Ishikawa (cell line): ENCODE measurements around the gene FBXL22.
A peak's percentile ranks its signal among the peaks of the same experiment; 100 is the strongest.

Source experiments
- CEBPB ChIP-seq: IDR thresholded peaks from 2 replicates; pipeline ENCODE4 v1.6.1; 2012
- CREB1 ChIP-seq: IDR thresholded peaks from 2 replicates; pipeline ENCODE4 v1.6.1; 2012; ENCODE audit warnings: low read depth
- EGR1 ChIP-seq: IDR thresholded peaks from 2 replicates; pipeline ENCODE4 v1.6.1; 2012
- EP300 ChIP-seq: IDR thresholded peaks from 2 replicates; pipeline ENCODE4 v1.6.1; 2012; ENCODE audit warnings: borderline replicate concordance
- FOXM1 ChIP-seq: IDR thresholded peaks from 2 replicates; pipeline ENCODE4 v1.6.1; 2012; ENCODE audit warnings: low read depth, borderline replicate concordance
- NFIC ChIP-seq: IDR thresholded peaks from 2 replicates; pipeline ENCODE4 v1.6.1; 2012
- RAD21 ChIP-seq: IDR thresholded peaks from 2 replicates; pipeline ENCODE4 v1.6.1; 2012; ENCODE audit warnings: low read depth
- TAF1 ChIP-seq: IDR thresholded peaks from 2 replicates; pipeline ENCODE4 v1.6.1; 2012; ENCODE audit warnings: low read depth, mild to moderate bottlenecking
- TCF12 ChIP-seq: IDR thresholded peaks from 2 replicates; pipeline ENCODE4 v1.6.1; 2012; ENCODE audit warnings: low read depth
- TEAD4 ChIP-seq: IDR thresholded peaks from 2 replicates; pipeline ENCODE4 v1.6.1; 2012
- YY1 ChIP-seq: IDR thresholded peaks from 2 replicates; pipeline ENCODE4 v1.6.1; 2012; ENCODE audit warnings: low read depth
- ZBTB7A ChIP-seq: IDR thresholded peaks from 2 replicates; pipeline ENCODE4 v1.6.1; 2012; ENCODE audit warnings: low read depth
- TF ChIP-seq, protein P1 (sequence below): IDR thresholded peaks from 2 replicates; pipeline ENCODE4 v1.6.1; 2012
- TF ChIP-seq, protein P2 (sequence below): IDR thresholded peaks from 2 replicates; pipeline ENCODE4 v1.6.1; 2012
- TF ChIP-seq, protein P3 (sequence below): IDR thresholded peaks from 2 replicates; pipeline ENCODE4 v1.6.1; 2012; ENCODE audit warnings: low read depth, mild to moderate bottlenecking

FBXL22 gene

DNA sequence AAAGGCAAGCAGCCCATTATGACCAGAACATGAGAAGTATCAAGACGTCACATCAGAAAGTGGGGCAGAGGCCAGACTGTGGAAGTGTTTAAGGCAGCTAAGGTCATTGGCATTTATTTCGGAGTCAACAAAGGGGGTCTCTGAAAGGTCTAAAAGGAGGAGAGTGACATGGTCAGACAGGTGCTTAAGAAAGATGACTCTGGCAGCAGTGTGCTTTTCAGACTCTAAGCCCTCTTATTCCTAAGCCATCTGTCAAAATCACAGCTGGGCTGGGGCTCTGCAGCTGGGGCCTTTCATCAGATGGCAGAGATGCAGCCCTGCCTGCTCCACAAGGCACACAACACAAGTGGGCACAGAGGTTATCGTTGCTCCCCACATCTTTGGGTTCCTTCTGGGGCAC is 14.0 kb downstream of the FBXL22 start:
- TF ChIP-seq TCF12: no peak
- no peak for TF ChIP-seq ZBTB7A
- no peak for TF ChIP-seq TEAD4
- no peak for TF ChIP-seq EGR1
- TF ChIP-seq YY1: no peak
- no peak for TF ChIP-seq NFIC
- no peak for TF ChIP-seq FOXM1
- no peak for TF ChIP-seq CEBPB
- TF ChIP-seq, protein P1, sequence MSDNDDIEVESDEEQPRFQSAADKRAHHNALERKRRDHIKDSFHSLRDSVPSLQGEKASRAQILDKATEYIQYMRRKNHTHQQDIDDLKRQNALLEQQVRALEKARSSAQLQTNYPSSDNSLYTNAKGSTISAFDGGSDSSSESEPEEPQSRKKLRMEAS: no peak
- no peak for TF ChIP-seq RAD21

DNA sequence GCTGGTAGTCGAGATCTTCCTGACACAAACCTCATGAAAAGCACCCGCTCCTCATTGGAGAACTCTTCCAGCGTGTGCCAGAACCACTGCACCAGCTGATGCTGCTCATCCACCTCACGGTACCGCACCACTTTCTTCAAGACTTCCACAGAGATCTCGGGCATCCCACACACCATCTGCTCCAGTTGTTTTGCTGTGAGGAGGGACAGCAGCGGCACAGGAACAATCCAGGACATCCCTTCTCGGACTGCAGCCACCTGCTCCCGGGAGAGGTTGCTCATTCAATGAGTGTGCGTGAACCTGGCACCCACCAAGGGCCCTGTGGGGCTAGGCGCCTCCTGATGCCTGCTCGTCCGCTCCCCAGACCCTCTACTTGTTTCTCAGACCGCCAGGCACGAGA is 15.1 kb downstream of the FBXL22 start:
- TF ChIP-seq EGR1: no peak
- TF ChIP-seq, protein P2, sequence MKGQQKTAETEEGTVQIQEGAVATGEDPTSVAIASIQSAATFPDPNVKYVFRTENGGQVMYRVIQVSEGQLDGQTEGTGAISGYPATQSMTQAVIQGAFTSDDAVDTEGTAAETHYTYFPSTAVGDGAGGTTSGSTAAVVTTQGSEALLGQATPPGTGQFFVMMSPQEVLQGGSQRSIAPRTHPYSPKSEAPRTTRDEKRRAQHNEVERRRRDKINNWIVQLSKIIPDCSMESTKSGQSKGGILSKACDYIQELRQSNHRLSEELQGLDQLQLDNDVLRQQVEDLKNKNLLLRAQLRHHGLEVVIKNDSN: no peak
- no peak for TF ChIP-seq EP300
- no peak for TF ChIP-seq NFIC
- no peak for TF ChIP-seq CREB1
- no peak for TF ChIP-seq CEBPB
- no peak for TF ChIP-seq TCF12
- no peak for TF ChIP-seq YY1
- no peak for TF ChIP-seq TAF1
- no peak for TF ChIP-seq RAD21
- TF ChIP-seq ZBTB7A: no peak

GRCh38 chr15:63615935-63616334 is 18.7 kb downstream of the FBXL22 start:
- peak; percentile 87 for TF ChIP-seq TEAD4
- TF ChIP-seq ZBTB7A: no peak
- peak; percentile 47; the same call in 1 of the 2 replicates for TF ChIP-seq EP300
- TF ChIP-seq CEBPB: no peak
- TF ChIP-seq, protein P2: no peak
- TF ChIP-seq TCF12: 0 out of 2 replicates have a peak, but pooled peaks have one; percentile 29

GRCh38 chr15:63623232-63623969 is 26.2 kb downstream of the FBXL22 start:
- TF ChIP-seq EP300 (no peak), CEBPB (no peak), YY1 (no peak), RAD21 (no peak), NFIC (no peak), EGR1 (no peak), TAF1 (no peak), TCF12 (no peak), FOXM1 (no peak), TEAD4 (no peak), CREB1 (no peak), ZBTB7A (no peak)
- TF ChIP-seq, protein P3, sequence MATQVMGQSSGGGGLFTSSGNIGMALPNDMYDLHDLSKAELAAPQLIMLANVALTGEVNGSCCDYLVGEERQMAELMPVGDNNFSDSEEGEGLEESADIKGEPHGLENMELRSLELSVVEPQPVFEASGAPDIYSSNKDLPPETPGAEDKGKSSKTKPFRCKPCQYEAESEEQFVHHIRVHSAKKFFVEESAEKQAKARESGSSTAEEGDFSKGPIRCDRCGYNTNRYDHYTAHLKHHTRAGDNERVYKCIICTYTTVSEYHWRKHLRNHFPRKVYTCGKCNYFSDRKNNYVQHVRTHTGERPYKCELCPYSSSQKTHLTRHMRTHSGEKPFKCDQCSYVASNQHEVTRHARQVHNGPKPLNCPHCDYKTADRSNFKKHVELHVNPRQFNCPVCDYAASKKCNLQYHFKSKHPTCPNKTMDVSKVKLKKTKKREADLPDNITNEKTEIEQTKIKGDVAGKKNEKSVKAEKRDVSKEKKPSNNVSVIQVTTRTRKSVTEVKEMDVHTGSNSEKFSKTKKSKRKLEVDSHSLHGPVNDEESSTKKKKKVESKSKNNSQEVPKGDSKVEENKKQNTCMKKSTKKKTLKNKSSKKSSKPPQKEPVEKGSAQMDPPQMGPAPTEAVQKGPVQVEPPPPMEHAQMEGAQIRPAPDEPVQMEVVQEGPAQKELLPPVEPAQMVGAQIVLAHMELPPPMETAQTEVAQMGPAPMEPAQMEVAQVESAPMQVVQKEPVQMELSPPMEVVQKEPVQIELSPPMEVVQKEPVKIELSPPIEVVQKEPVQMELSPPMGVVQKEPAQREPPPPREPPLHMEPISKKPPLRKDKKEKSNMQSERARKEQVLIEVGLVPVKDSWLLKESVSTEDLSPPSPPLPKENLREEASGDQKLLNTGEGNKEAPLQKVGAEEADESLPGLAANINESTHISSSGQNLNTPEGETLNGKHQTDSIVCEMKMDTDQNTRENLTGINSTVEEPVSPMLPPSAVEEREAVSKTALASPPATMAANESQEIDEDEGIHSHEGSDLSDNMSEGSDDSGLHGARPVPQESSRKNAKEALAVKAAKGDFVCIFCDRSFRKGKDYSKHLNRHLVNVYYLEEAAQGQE: no peak
- TF ChIP-seq, protein P2: no peak
- TF ChIP-seq, protein P1: no peak

GRCh38 chr15:63626955-63627354 is 29.8 kb downstream of the FBXL22 start:
- TF ChIP-seq TCF12: no peak

- TF ChIP-seq ZBTB7A: no peak
- no peak for TF ChIP-seq EGR1
- TF ChIP-seq EP300: no peak
- TF ChIP-seq, protein P3: no peak
Measured at GRCh38 chr15:63628123-63628822, 31.1 kb downstream of the FBXL22 start.
